OCI-LY1 (cell line): Measurements from ENCODE around the gene MAGED4B.

Experiments
- EZH2 ChIP-seq: fragments of 200-600 bp; sonication (generic), shearing (Covaris generic); IDR thresholded peaks from 2 replicates; pipeline ENCODE4 v1.8.0; 2017; ENCODE audit warnings: borderline replicate concordance, mixed run types, mild to moderate bottlenecking, antibody characterized with exemption, low read length, moderate library complexity, mixed read lengths
- TF ChIP-seq, protein P1 (sequence below): fragments of 200-600 bp; sonication (generic), shearing (Covaris generic); IDR thresholded peaks from 2 replicates; pipeline ENCODE4 v1.5.1; 2017; ENCODE audit warnings: mild to moderate bottlenecking, antibody characterized with exemption, low read length, moderate library complexity, mixed read lengths

DNA sequence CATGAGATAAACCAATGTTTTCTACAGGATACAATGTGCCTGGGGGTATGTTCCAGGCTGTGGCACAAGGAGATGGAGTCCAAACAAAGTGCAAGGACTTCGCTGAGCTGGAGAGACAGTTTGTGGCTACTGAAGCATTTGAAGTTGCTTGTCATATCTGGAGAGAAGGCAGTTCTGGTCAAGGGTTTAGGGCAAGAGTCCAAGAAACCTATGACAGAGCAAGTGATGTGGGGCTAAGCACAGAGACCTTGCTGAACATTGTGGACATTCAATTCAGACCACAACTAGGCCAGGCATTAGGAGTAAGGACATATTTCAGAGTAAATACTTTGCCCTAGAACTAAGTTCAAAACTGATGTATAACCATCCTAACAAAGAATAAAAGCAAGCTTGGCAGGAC is 34.8 kb downstream of the MAGED4B start:
- TF ChIP-seq, protein P1, sequence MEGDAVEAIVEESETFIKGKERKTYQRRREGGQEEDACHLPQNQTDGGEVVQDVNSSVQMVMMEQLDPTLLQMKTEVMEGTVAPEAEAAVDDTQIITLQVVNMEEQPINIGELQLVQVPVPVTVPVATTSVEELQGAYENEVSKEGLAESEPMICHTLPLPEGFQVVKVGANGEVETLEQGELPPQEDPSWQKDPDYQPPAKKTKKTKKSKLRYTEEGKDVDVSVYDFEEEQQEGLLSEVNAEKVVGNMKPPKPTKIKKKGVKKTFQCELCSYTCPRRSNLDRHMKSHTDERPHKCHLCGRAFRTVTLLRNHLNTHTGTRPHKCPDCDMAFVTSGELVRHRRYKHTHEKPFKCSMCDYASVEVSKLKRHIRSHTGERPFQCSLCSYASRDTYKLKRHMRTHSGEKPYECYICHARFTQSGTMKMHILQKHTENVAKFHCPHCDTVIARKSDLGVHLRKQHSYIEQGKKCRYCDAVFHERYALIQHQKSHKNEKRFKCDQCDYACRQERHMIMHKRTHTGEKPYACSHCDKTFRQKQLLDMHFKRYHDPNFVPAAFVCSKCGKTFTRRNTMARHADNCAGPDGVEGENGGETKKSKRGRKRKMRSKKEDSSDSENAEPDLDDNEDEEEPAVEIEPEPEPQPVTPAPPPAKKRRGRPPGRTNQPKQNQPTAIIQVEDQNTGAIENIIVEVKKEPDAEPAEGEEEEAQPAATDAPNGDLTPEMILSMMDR: no peak
- TF ChIP-seq EZH2: no peak
